H1 (cell line): Measurements from ENCODE around the gene ZBTB48. TPM values are rescaled to one million over a fixed set of nuclear protein-coding genes. Genes with fewer than 3 reads are reported as not detected.

Experiments
- CEBPB ChIP-seq: IDR thresholded peaks from 2 replicates; pipeline ENCODE4 v1.6.1; 2012; ENCODE audit warnings: low read depth, low read length
- POU5F1 ChIP-seq: IDR thresholded peaks from 2 replicates; pipeline ENCODE4 v1.6.1; 2011; ENCODE audit warnings: low read depth, mild to moderate bottlenecking, low read length, moderate library complexity
- RXRA ChIP-seq: IDR thresholded peaks from 2 replicates; pipeline ENCODE4 v1.6.1; 2011; ENCODE audit warnings: low read depth, mild to moderate bottlenecking, low read length, moderate library complexity; ENCODE audit not compliant: insufficient read depth
- polyA plus RNA-seq, 7 experiments: library from polyadenylated mRNA; depleted of rRNA in 3 of 7; stranded (reverse) in 5 of 7; unstranded in 2 of 7; fragments of >200 nt in 5 of 7; fragments of 200-250 nt in 2 of 7; gene quantifications; 1 replicate in 5 of 7; 2 replicates in 1 of 7; 4 replicates in 1 of 7; pipeline versions ENCODE4 v1.2.1 to v1.2.3, GENCODE V29; 2011 to 2013; ENCODE audit warnings: missing spikeins in 2 of 7, mixed read lengths in 2 of 7
- total RNA-seq: library from RNA; stranded (reverse); fragmentation: NEBNext Ultra II Directional; extraction: Animal tissue kit (Norgen Biotek cat#: 25700); gene quantifications from 2 replicates; pipeline ENCODE4 v1.2.1, GENCODE V29; 2021

The ZBTB48 gene
- total and polyA plus RNA-seq, 2 of the 8 experiments (the other 6 are each of a cell fraction or from before 2014, with no cell fraction given) = 28.2 to 28.8 TPM

DNA sequence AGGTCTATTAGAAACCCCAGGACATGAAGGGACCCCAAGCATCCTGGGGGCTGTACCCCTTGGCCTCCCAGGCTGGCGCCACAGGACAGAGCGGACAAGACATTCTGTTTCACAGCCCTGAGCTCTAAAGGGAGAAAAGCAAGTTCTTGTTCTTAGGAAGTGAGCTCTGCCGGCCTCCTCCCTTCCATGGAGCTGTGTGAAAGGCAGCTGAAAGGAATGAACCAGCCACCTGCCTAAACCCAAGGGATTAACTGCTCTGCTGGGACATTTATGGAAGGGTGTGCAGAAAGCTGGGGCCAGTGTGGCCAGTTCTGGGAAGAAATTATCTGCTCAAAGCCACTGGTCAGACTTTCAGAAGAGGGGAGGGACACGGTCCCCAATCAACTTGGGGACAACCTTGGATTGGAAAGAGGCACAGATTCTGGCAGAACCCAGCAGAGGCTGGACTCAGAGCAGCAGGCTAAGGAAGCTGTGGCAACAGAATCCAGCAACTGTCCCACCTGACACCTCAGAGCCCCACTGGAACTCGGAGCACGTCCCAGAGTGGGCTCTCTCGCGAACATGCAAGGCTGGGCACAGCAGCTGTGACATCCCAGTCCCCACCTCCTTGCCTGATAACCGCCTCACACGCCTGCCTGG, 20.7 kb downstream of the ZBTB48 start (continued):
- TF ChIP-seq RXRA (no peak), POU5F1 (no peak), CEBPB (no peak)
